Parathyroid adenoma (tissue), 2 donors: ENCODE measurements around the gene HOXD4.

ENCODE experiments used
- H2AFZ ChIP-seq: fragments of 300-600 bp; sonication (generic); one replicate; pipeline ENCODE4 v1.7.0; 2017; ENCODE audit warnings: antibody characterized with exemption, mild to moderate bottlenecking
- H3K27ac ChIP-seq: fragments of 300-600 bp; sonication (generic); one replicate; pipeline ENCODE4 v1.7.0; 2017
- H3K27me3 ChIP-seq: fragments of 300-600 bp; sonication (generic); one replicate; pipeline ENCODE4 v1.7.0; 2017; ENCODE audit warnings: low read length; ENCODE audit not compliant: control insufficient read depth, insufficient read depth
- H3K36me3 ChIP-seq: fragments of 300-600 bp; sonication (generic); one replicate; pipeline ENCODE4 v1.7.0; 2017; ENCODE audit warnings: low read length; ENCODE audit not compliant: control insufficient read depth, insufficient read depth
- H3K4me1 ChIP-seq: fragments of 300-600 bp; sonication (generic); one replicate; pipeline ENCODE4 v1.7.0; 2017; ENCODE audit warnings: control low read depth
- H3K4me2 ChIP-seq: fragments of 300-600 bp; sonication (generic); one replicate; pipeline ENCODE4 v1.7.0; 2017; ENCODE audit warnings: low read length
- H3K4me3 ChIP-seq: fragments of 300-600 bp; sonication (generic); one replicate; pipeline ENCODE4 v1.7.0; 2017; ENCODE audit warnings: low read depth, low read length
- H3K79me2 ChIP-seq: fragments of 300-600 bp; sonication (generic); one replicate; pipeline ENCODE4 v1.7.0; 2017; ENCODE audit warnings: control low read depth
- H3K9ac ChIP-seq: fragments of 300-600 bp; sonication (generic); one replicate; pipeline ENCODE4 v1.7.0; 2017; ENCODE audit warnings: mild to moderate bottlenecking
- H3K9me3 ChIP-seq: fragments of 300-600 bp; sonication (generic); one replicate; pipeline ENCODE4 v1.7.0; 2017; ENCODE audit warnings: low read length; ENCODE audit not compliant: control insufficient read depth
- CTCF ChIP-seq: fragments of 300-600 bp; sonication (generic); IDR thresholded peaks from one replicate; pipeline ENCODE4 v1.7.0; 2017; ENCODE audit warnings: antibody characterized with exemption, mild to moderate bottlenecking
- donor health status: primary hyperparathyroidism.

HOXD4 gene

GRCh38 chr2:176178038-176178756, 26.8 kb downstream of the HOXD4 start:
- H3K4me3 ChIP-seq: peak overlapping the region; percentile 33
- H3K27me3 ChIP-seq: peaks cover 14% of the 10 kb centered on the region

GRCh38 chr2:176178757-176179295, 27.5 kb downstream of the HOXD4 start:
- no peaks in the 10 kb centered on the region for H3K79me2 ChIP-seq
- no peak overlapping the region for H3K4me2 ChIP-seq
- H3K9me3 ChIP-seq: no peaks in the 10 kb centered on the region
- no peaks in the 10 kb centered on the region for H3K4me1 ChIP-seq
- TF ChIP-seq CTCF: no peak
- H3K9ac ChIP-seq: no peak overlapping the region
- H3K4me3 ChIP-seq: no peak overlapping the region
- H3K27ac ChIP-seq: no peak overlapping the region
- peaks cover 14% of the 10 kb centered on the region for H3K27me3 ChIP-seq
- H2AFZ ChIP-seq: no peak overlapping the region
- no peaks in the 10 kb centered on the region for H3K36me3 ChIP-seq

More at GRCh38 chr2:176178038-176178756, 26.8 kb downstream of the HOXD4 start:
- H3K27ac ChIP-seq: no peak overlapping the region
- peak overlapping the region; percentile 43 for H3K4me2 ChIP-seq
- peak overlapping the region; percentile 10 for H2AFZ ChIP-seq
- no peaks in the 10 kb centered on the region for H3K4me1 ChIP-seq
- no peaks in the 10 kb centered on the region for H3K36me3 ChIP-seq
- H3K9ac ChIP-seq: no peak overlapping the region
- H3K79me2 ChIP-seq: no peaks in the 10 kb centered on the region
- no peak for TF ChIP-seq CTCF
- no peaks in the 10 kb centered on the region for H3K9me3 ChIP-seq

GRCh38 chr2:176181551-176181950, 30.2 kb downstream of the HOXD4 start:
- Histone ChIP-seq H2AFZ (no peak overlapping the region), H3K9ac (no peak overlapping the region), H3K36me3 (no peaks in the 10 kb centered on the region), H3K4me1 (no peaks in the 10 kb centered on the region), H3K79me2 (no peaks in the 10 kb centered on the region), H3K27me3 (peaks cover 14% of the 10 kb centered on the region), H3K4me3 (no peak overlapping the region), H3K4me2 (no peak overlapping the region), H3K9me3 (no peaks in the 10 kb centered on the region), H3K27ac (no peak overlapping the region)
- no peak for TF ChIP-seq CTCF

GRCh38 chr2:176182671-176183070, 31.3 kb downstream of the HOXD4 start:
- Histone ChIP-seq H3K4me1 (peaks cover under 1% of the 10 kb centered on the region), H3K4me2 (no peak overlapping the region), H3K79me2 (no peaks in the 10 kb centered on the region), H3K9ac (no peak overlapping the region), H3K27ac (no peak overlapping the region), H3K36me3 (no peaks in the 10 kb centered on the region), H3K27me3 (peaks cover 9% of the 10 kb centered on the region), H3K4me3 (no peak overlapping the region), H2AFZ (no peak overlapping the region), H3K9me3 (no peaks in the 10 kb centered on the region)
- TF ChIP-seq CTCF: no peak

GRCh38 chr2:176184749-176185148, 33.4 kb downstream of the HOXD4 start:
- Histone ChIP-seq H3K36me3 (no peaks in the 10 kb centered on the region), H3K79me2 (no peaks in the 10 kb centered on the region), H3K27me3 (peaks cover 12% of the 10 kb centered on the region)

More at GRCh38 chr2:176184749-176185148, 33.4 kb downstream of the HOXD4 start:
- H3K4me2 ChIP-seq: no peak overlapping the region
- H2AFZ ChIP-seq: no peak overlapping the region
- no peak for TF ChIP-seq CTCF
- H3K4me3 ChIP-seq: no peak overlapping the region
- H3K27ac ChIP-seq: no peak overlapping the region
- H3K9ac ChIP-seq: no peak overlapping the region
- peaks cover 3% of the 10 kb centered on the region for H3K4me1 ChIP-seq
- no peaks in the 10 kb centered on the region for H3K9me3 ChIP-seq
